Measurements from ENCODE around the gene CDC42.

The CDC42 gene

DNA sequence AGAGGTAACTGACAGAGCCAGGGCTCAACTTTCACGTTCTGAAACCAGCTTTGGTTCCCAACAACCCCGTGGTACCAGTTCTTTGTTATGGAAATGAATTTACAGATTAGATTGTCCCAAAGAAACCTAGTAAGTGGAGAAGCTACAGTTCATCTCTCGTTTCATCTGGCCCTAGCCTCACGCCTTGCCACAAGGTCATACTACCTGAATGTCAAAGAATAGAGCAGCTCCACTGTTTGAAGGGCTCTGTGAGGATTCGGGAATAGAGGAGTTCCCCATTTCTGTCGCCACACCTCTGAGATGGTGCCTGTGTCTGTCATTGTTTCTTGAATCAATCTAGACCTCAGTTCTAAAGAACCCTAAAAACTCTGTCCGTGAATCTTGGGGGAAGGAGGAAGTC lies 15.0 kb upstream of the CDC42 start:
- in situ Hi-C loops (cut with HindIII; ENCODE audit: low sequenced_read_pairs): no loop called here

GRCh38 chr1:22038036-22038435 lies 14.5 kb upstream of the CDC42 start:
- in situ Hi-C loops (cut with HindIII; ENCODE audit: low sequenced_read_pairs): no loop called here

DNA sequence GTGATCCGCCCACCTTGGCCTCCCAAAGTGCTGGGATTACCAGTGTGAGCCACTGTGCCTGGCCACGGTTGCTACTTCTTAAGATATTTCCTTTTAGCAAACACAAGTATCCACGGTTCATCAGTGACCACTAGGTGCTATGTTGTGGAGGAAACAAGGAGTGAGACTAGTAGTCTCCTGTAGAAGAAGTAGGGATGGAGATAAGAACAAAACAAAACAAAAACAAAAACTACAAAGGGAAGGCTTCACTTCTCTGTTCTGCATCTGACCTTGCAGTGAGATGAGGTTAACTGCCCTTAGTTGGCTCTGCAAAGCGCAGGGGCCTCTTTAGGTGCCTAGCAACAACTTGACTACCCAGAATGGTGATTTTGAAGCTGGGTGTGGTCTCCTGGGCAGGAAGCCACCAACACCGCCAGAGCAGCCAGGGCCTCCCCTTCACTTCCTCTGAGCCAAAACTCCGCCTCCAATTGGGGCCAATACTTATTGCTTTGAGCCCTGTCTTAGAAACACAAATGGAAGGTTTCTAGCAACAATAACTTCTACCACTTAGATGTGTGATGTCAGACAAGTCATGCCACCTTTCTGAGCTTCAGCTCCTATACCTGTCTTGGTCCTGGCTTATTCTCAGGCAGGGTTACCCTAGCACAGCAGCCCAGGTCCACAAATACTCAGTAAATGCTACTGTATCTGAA lies 12.8 kb upstream of the CDC42 start:
- in situ Hi-C loops (cut with HindIII; ENCODE audit: low sequenced_read_pairs): no loop called here

GRCh38 chr1:22040286-22040623 lies 12.3 kb upstream of the CDC42 start:
- in situ Hi-C loops (cut with HindIII; ENCODE audit: low sequenced_read_pairs): no loop called here

DNA sequence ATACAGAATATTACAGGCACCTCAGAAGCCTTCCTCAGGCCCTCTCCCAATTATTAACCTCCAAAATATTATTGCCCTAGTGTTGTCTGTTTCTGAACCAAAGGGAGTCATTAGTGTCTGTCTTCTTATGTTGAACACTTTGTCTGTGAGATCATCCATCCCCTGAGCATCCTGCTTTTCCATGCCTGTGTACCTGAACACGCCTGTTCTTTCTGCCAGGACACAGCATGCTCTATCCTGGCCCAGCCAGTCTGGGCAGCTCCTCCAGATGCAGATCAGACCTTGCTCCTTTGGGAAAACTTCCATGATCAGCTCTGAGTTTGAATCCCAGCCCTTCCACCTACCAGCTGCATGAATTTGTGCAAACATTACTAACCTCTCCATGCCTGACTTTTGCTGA lies 11.0 kb upstream of the CDC42 start:
- in situ Hi-C loops (cut with HindIII; ENCODE audit: low sequenced_read_pairs): no loop called here

DNA sequence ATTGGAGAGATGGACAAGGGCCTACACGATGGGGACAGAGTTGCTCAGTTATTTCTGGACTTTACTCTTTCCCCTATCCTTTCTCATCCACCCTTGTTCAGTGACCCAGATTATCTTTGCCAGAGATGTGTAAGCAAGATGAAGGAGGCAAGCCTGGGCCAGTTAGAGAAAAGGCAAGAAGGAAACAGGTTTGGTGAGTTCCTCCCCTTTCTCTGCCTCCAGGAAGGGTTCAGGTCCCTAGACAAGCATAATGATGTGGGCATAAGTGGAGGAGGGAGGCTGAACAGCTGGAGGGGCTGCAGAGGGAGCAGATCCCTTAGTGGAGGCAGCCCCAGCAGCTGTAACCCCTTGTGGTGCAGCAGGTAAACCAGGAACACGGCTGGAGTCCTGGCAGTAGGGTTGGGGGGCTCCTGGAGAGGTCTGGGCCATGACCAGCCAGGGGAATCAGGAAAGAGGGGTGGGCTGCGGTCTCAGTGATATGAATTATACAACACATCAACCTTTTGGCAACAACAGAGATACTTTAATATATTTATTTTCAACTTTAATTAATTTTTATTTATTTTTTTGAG lies 9.2 kb upstream of the CDC42 start:
- in situ Hi-C loops (cut with HindIII; ENCODE audit: low sequenced_read_pairs): no loop called here

DNA sequence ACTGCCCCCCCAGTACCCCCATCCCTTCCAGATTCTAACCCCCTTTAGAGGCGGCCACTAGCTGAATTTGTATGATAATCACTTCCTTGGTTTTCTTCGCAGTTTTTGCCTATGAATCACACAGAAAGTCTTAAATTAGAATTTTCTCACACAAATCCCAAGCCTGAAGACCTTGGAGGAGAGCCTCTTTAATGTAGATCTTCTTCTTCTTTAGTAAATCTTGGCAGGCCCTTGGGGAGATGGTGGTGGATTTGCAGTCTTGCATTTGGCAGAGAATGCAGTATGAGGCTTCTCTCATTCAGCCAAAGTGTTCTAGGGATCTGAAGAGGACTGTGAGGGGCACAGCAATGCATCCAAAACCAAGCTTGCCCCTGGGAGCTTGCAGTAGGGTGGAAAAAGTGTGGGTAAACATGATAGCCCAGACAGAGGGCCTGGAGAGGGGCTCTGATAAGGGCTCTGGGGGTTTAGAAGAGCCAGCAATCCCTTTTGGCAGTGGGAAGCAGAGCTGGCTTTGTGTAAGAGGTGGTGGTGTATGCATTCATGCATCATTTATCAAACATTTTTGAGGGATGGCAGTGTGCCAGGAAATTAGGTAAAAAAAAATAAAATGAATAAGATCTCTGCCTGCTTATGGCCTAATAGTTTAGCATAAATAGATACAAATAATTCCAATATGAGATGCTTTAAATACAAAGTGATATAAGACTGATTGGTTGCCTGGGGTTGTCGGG lies 7.7 kb upstream of the CDC42 start:
- in situ Hi-C loops (cut with HindIII; ENCODE audit: low sequenced_read_pairs): no loop called here

GRCh38 chr1:22045604-22046228 lies 6.8 kb upstream of the CDC42 start:
- in situ Hi-C loops (cut with HindIII; ENCODE audit: low sequenced_read_pairs): no loop called here

GRCh38 chr1:22048351-22049192 lies 3.9 kb upstream of the CDC42 start:
- in situ Hi-C loops (cut with HindIII; ENCODE audit: low sequenced_read_pairs): no loop called here

GRCh38 chr1:22050330-22050729 lies 2.2 kb upstream of the CDC42 start:
- in situ Hi-C loops (cut with HindIII; ENCODE audit: low sequenced_read_pairs): no loop called here

GRCh38 chr1:22051607-22052114 lies 848 bp upstream of the CDC42 start:
- in situ Hi-C loops (cut with HindIII; ENCODE audit: low sequenced_read_pairs): no loop called here

DNA sequence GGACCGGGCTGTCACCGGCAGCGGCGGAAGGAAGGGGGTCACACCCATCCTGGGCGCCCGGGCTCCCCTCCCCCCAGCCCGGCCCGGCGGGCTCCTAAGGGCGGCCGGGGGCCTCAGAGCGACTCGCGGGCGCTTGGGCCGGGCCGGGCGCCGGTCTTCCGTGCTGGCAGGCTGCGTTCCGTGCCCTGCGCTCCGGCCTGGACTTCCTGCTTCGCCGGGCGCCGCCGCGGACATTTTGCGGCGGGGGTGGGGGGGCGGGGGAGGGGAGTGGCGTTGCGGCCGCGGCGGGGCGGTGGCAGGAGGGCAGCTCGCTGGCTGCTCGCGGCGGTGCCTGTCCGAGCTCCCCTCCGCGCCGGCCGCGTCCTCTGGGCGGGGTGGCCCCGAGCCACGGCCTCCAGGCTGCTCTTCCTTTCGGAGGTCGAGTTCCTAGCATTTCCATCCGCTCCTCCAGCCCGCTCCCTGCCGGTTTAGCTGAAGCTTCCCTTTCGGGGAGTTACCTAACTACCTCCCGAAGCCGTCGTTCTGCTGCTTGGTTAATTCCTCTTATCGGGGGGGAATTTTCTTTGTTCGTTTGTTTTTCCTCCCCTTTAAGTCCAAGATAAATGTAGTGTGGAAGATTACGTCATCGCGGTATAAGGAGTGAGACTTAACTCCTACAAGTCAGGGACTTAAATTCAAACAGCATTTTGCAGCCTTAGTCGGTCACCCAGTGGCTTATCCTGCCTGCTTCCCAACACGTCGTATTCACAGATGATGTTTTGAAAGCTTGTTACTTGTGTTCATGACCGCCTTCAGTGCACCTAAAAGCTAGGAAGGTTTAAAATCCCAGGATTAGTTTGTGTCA lies 730 bp downstream of the CDC42 start:
- in situ Hi-C loops (cut with HindIII; ENCODE audit: low sequenced_read_pairs): no loop called here

- in situ Hi-C loops (cut with HindIII; ENCODE audit: low sequenced_read_pairs): no loop called here
These were observed 1.6 kb downstream of the CDC42 start for GRCh38 chr1:22053861-22054770.

- in situ Hi-C loops (cut with HindIII; ENCODE audit: low sequenced_read_pairs): no loop called here
These were observed 3.0 kb downstream of the CDC42 start for GRCh38 chr1:22055463-22055862.

DNA sequence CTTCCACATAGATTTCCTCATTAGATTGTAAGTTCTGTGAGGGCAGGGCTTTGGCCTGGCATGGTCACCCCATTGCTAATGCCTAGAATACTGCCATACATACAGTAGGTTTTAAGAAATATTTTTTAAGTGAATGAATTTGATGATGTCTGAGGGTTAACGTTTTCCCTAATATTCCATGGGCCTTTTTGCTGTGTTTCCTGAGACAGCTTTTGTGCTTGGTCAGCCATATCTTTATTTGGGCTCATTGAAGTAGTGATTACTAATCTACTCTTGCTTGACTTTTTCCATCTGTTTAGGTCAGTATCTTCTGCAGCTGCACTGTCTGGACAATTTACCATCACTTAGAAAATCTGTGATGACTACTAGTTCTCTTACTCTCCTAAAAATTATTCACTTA lies 3.5 kb downstream of the CDC42 start:
- in situ Hi-C loops (cut with HindIII; ENCODE audit: low sequenced_read_pairs): no loop called here

- in situ Hi-C loops (cut with HindIII; ENCODE audit: low sequenced_read_pairs): no loop called here
These were observed 4.4 kb downstream of the CDC42 start for GRCh38 chr1:22056936-22057335.

DNA sequence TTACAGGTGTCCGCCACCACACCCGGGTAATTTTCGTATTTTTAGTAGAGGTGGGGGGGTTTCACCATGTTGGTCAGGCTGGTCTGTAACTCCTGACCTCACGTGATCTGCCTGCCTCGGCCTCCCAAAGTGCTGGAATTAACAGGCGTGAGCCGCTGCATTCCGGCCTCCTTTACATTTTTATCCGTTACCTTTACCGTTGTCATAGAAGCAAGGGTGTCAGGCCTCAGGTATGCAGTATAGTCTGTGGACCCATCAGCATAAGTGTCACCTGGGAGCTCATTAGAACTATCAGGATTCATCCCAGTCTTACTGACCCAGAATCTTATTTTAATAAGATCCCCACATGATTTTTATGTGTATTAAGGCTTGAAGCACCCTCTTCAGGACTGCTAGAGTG lies 5.4 kb downstream of the CDC42 start:
- in situ Hi-C loops (cut with HindIII; ENCODE audit: low sequenced_read_pairs): no loop called here

DNA sequence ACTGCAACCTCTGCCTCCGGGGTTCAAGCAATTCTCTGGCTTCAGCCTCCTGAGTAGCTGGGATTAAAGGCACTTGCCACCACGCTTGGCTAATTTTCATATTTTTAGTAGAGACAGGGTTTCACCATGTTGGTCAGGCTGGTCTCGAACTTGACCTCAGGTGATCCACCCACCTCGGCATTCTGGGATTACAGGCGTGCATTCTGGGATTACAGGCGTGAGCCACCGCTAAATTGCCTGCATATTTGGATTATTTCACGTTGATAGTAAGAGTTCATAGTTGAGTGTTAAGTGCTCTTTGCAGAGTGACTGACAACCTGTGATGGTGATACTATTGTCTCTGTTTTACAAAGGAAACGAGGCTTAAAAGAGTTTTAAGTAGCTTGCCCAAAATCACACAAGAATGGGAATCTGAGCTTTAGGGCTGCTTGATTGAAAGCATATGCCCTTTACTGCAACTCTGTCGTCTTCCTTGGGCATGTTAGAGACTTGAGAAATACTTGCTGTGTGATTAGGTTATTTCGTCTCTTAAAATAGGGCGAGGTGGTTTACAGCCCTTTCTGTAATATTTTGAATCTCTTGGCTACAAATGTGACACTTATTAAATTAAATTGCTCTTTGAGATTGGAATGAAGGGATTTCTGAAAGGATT lies 12.4 kb downstream of the CDC42 start:
- in situ Hi-C loops (cut with HindIII; ENCODE audit: low sequenced_read_pairs): no loop called here
